WTC11 (cell line): Measurements from ENCODE around the gene REEP1. TPM values are rescaled to one million over a fixed set of nuclear protein-coding genes. Genes with fewer than 3 reads are reported as not detected.

Source experiments
- ATAC-seq: fragments of 200-7000 bp; cut with Tn5 transposase; 2 replicates; pipeline ENCODE4 v1.10.0; 2021; ENCODE audit warnings: mild to moderate bottlenecking, moderate library complexity
- CTCF ChIA-PET: fragments of 300-600 bp; sonication (Branson Sonifier 250); formaldehyde crosslinking; loops from one replicate; lab custom pipeline; 2021; ENCODE audit warnings: antibody characterized with exemption; lab: Charles Lee
- POLR2A ChIA-PET: fragments of 350-600 bp; sonication (Branson Sonifier 250); formaldehyde crosslinking; loops from one replicate; lab custom pipeline; 2021; ENCODE audit warnings: antibody characterized with exemption; lab: Charles Lee
- DNase-seq: peaks from one replicate; pipeline ENCODE4 v3.0.0; 2021; ENCODE audit warnings: low spot score
- H3K27ac Mint-ChIP-seq: 2 replicates; pipeline ENCODE4 v1.8.0; 2021; ENCODE audit warnings: mixed read lengths
- H3K27me3 Mint-ChIP-seq: 2 replicates; pipeline ENCODE4 v1.8.0; 2021; ENCODE audit warnings: low read depth, mild to moderate bottlenecking, moderate library complexity, mixed read lengths
- H3K36me3 Mint-ChIP-seq: 2 replicates; pipeline ENCODE4 v1.8.0; 2021; ENCODE audit warnings: mixed read lengths
- H3K4me1 Mint-ChIP-seq: 2 replicates; pipeline ENCODE4 v1.8.0; 2022; ENCODE audit warnings: mixed read lengths
- H3K4me3 Mint-ChIP-seq: 2 replicates; pipeline ENCODE4 v1.8.0; 2021; ENCODE audit warnings: mild to moderate bottlenecking, moderate library complexity, mixed read lengths
- H3K9me3 Mint-ChIP-seq: 2 replicates; pipeline ENCODE4 v1.8.0; 2021; ENCODE audit warnings: mixed read lengths
- AR ChIP-seq: fragments of 250-450 bp; sonication (Bioruptor Pico); IDR thresholded peaks from 2 replicates; pipeline ENCODE4 v1.9.0; 2021; ENCODE audit warnings: mild to moderate bottlenecking
- ELF4 ChIP-seq: sonication (generic); formaldehyde crosslinking; IDR thresholded peaks from 2 replicates; pipeline ENCODE4 v1.8.1; 2022; ENCODE audit warnings: low read depth, mild to moderate bottlenecking, moderate library complexity, missing genetic modification reagents
- EMX1 ChIP-seq: fragments of 250-450 bp; sonication (Bioruptor Pico); IDR thresholded peaks from 2 replicates; pipeline ENCODE4 v1.8.0; 2021; ENCODE audit warnings: mild to moderate bottlenecking
- FOXP1 ChIP-seq: sonication (generic); formaldehyde crosslinking; IDR thresholded peaks from 2 replicates; pipeline ENCODE4 v1.8.0; 2022; ENCODE audit warnings: missing genetic modification reagents, mild to moderate bottlenecking, moderate library complexity, borderline replicate concordance
- GRHL2 ChIP-seq: fragments of 250-450 bp; sonication (Bioruptor Pico); IDR thresholded peaks from 2 replicates; pipeline ENCODE4 v1.8.0; 2022; ENCODE audit warnings: mild to moderate bottlenecking, moderate library complexity; ENCODE audit not compliant: insufficient replicate concordance, severe bottlenecking
- HMGA2 ChIP-seq: fragments of 250-450 bp; sonication (Bioruptor Pico); IDR thresholded peaks from 2 replicates; pipeline ENCODE4 v1.4.0; 2021; ENCODE audit warnings: mild to moderate bottlenecking, moderate library complexity
- KAT7 ChIP-seq: sonication (generic); formaldehyde crosslinking; IDR thresholded peaks from 2 replicates; pipeline ENCODE4 v1.8.1; 2023; ENCODE audit warnings: missing genetic modification reagents, mild to moderate bottlenecking, borderline replicate concordance
- MXD4 ChIP-seq: fragments of 250-450 bp; sonication (Bioruptor Pico); IDR thresholded peaks from 2 replicates; pipeline ENCODE4 v1.8.0; 2021; ENCODE audit warnings: mild to moderate bottlenecking, moderate library complexity, borderline replicate concordance
- NFE2L1 ChIP-seq: sonication (generic); formaldehyde crosslinking; IDR thresholded peaks from 2 replicates; pipeline ENCODE4 v1.8.1; 2023; ENCODE audit warnings: missing genetic modification reagents
- NR2C2 ChIP-seq: sonication (generic); formaldehyde crosslinking; IDR thresholded peaks from 2 replicates; pipeline ENCODE4 v1.8.0; 2022; ENCODE audit warnings: mild to moderate bottlenecking, missing genetic modification reagents
- NR3C1 ChIP-seq: sonication (generic); formaldehyde crosslinking; conservative IDR thresholded peaks from 2 replicates; pipeline ENCODE4 v1.8.1; 2023; ENCODE audit warnings: low read depth, mild to moderate bottlenecking, missing genetic modification reagents
- TEAD4 ChIP-seq: sonication (generic); formaldehyde crosslinking; IDR thresholded peaks from 2 replicates; pipeline ENCODE4 v1.8.0; 2022; ENCODE audit warnings: mild to moderate bottlenecking, missing genetic modification reagents
- ZNF138 ChIP-seq: sonication (generic); formaldehyde crosslinking; conservative IDR thresholded peaks from 2 replicates; pipeline ENCODE4 v1.8.1; 2022; ENCODE audit warnings: mild to moderate bottlenecking, moderate library complexity, missing genetic modification reagents
- ZNF219 ChIP-seq: sonication (generic); formaldehyde crosslinking; IDR thresholded peaks from 2 replicates; pipeline ENCODE4 v1.8.0; 2023; ENCODE audit warnings: missing genetic modification reagents, mild to moderate bottlenecking, borderline replicate concordance
- ZNF423 ChIP-seq: fragments of 250-450 bp; sonication (Bioruptor Pico); IDR thresholded peaks from 2 replicates; pipeline ENCODE4 v2.1.2; 2022; ENCODE audit warnings: mild to moderate bottlenecking, moderate library complexity
- ZNF425 ChIP-seq: fragments of 250-450 bp; sonication (Bioruptor Pico); conservative IDR thresholded peaks from 2 replicates; pipeline ENCODE4 v1.9.0; 2021; ENCODE audit warnings: mild to moderate bottlenecking
- ZNF512 ChIP-seq: sonication (generic); formaldehyde crosslinking; IDR thresholded peaks from 2 replicates; pipeline ENCODE4 v1.8.1; 2022; ENCODE audit warnings: missing genetic modification reagents, borderline replicate concordance
- total RNA-seq: library from RNA; stranded (reverse); gene quantifications from 3 replicates; pipeline ENCODE4 v1.2.3, GENCODE V29; 2021
- TF ChIP-seq, protein P1 (sequence below): fragments of 250-450 bp; sonication (Bioruptor Pico); IDR thresholded peaks from 2 replicates; pipeline ENCODE4 v1.8.0; 2021; ENCODE audit warnings: mild to moderate bottlenecking
- TF ChIP-seq, protein P2 (sequence below): sonication (generic); formaldehyde crosslinking; conservative IDR thresholded peaks from 2 replicates; pipeline ENCODE4 v1.8.1; 2023; ENCODE audit warnings: mild to moderate bottlenecking, low read depth, missing genetic modification reagents, moderate library complexity

The REEP1 gene
- total RNA-seq, 1 experiment from 2014 or later = 1.9 TPM

GRCh38 chr2:86241611-86242010 lies 95.8 kb downstream of the REEP1 start:
- DNase-seq = no peak
- Mint-ChIP-seq H3K27me3 (peaks cover 6% of the 10 kb centered on the region; the same call in 1 of the 2 replicates), H3K27ac (no peak overlapping the region), H3K4me1 (peaks cover 11% of the 10 kb centered on the region), H3K9me3 (no peaks in the 10 kb centered on the region), H3K4me3 (no peak overlapping the region), H3K36me3 (no peaks in the 10 kb centered on the region)
- CTCF ChIA-PET = no interaction called here
- POLR2A ChIA-PET = no interaction called here
- no peak for ATAC-seq
- TF ChIP-seq, protein P1, sequence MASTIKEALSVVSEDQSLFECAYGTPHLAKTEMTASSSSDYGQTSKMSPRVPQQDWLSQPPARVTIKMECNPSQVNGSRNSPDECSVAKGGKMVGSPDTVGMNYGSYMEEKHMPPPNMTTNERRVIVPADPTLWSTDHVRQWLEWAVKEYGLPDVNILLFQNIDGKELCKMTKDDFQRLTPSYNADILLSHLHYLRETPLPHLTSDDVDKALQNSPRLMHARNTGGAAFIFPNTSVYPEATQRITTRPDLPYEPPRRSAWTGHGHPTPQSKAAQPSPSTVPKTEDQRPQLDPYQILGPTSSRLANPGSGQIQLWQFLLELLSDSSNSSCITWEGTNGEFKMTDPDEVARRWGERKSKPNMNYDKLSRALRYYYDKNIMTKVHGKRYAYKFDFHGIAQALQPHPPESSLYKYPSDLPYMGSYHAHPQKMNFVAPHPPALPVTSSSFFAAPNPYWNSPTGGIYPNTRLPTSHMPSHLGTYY (CRISPR knock-in tag) = no peak
- TF ChIP-seq ZNF423 (CRISPR knock-in tag) (no peak), KAT7 (CRISPR knock-in tag) (no peak), MXD4 (CRISPR knock-in tag) (no peak), ZNF219 (CRISPR knock-in tag) (no peak), GRHL2 (CRISPR knock-in tag) (no peak)

- no peak overlapping the region; the same call in 1 of the 2 replicates for H3K27ac Mint-ChIP-seq
Measured at GRCh38 chr2:86240251-86240650, 97.2 kb downstream of the REEP1 start.

More at GRCh38 chr2:86240251-86240650, 97.2 kb downstream of the REEP1 start:
- Mint-ChIP-seq H3K9me3 (no peaks in the 10 kb centered on the region), H3K36me3 (no peaks in the 10 kb centered on the region), H3K27me3 (peaks cover 6% of the 10 kb centered on the region; the same call in 1 of the 2 replicates), H3K4me1 (peaks cover 11% of the 10 kb centered on the region), H3K4me3 (no peak overlapping the region)
- CTCF ChIA-PET = no interaction called here
- POLR2A ChIA-PET = no interaction called here
- no peak for DNase-seq
- no peak for ATAC-seq
- TF ChIP-seq, protein P2, sequence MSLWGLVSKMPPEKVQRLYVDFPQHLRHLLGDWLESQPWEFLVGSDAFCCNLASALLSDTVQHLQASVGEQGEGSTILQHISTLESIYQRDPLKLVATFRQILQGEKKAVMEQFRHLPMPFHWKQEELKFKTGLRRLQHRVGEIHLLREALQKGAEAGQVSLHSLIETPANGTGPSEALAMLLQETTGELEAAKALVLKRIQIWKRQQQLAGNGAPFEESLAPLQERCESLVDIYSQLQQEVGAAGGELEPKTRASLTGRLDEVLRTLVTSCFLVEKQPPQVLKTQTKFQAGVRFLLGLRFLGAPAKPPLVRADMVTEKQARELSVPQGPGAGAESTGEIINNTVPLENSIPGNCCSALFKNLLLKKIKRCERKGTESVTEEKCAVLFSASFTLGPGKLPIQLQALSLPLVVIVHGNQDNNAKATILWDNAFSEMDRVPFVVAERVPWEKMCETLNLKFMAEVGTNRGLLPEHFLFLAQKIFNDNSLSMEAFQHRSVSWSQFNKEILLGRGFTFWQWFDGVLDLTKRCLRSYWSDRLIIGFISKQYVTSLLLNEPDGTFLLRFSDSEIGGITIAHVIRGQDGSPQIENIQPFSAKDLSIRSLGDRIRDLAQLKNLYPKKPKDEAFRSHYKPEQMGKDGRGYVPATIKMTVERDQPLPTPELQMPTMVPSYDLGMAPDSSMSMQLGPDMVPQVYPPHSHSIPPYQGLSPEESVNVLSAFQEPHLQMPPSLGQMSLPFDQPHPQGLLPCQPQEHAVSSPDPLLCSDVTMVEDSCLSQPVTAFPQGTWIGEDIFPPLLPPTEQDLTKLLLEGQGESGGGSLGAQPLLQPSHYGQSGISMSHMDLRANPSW = no peak
- no peak for TF ChIP-seq ELF4 (CRISPR knock-in tag)
- TF ChIP-seq EMX1 (CRISPR knock-in tag) = no peak
- TF ChIP-seq ZNF138 = no peak
- TF ChIP-seq TEAD4 (CRISPR knock-in tag) = no peak
- no peak for TF ChIP-seq FOXP1 (CRISPR knock-in tag)
- TF ChIP-seq ZNF512 (CRISPR knock-in tag) = no peak
- no peak for TF ChIP-seq ZNF423 (CRISPR knock-in tag)
- no peak for TF ChIP-seq NR2C2 (CRISPR knock-in tag)
- no peak for TF ChIP-seq HMGA2 (CRISPR knock-in tag)
- TF ChIP-seq NR3C1 (CRISPR knock-in tag) = no peak
- TF ChIP-seq AR (CRISPR knock-in tag) = no peak
- no peak for TF ChIP-seq ZNF425 (CRISPR knock-in tag)
- no peak for TF ChIP-seq NFE2L1 (CRISPR knock-in tag)
